Endothelial cell (in vitro differentiated cells): ENCODE results near the gene WBP1L. TPM values are rescaled to one million over a fixed set of nuclear protein-coding genes. Genes with fewer than 3 reads are reported as not detected.

Source experiments
- DNase-seq: peaks from one replicate; pipeline ENCODE4 v3.0.0; 2021; ENCODE audit warnings: low spot score
- H3K27ac Mint-ChIP-seq: one replicate; pipeline ENCODE4 v1.8.0; 2021; ENCODE audit warnings: mixed read lengths, inconsistent platforms; ENCODE audit not compliant: unreplicated experiment
- H3K27me3 Mint-ChIP-seq: one replicate; pipeline ENCODE4 v1.8.0; 2021; ENCODE audit warnings: mild to moderate bottlenecking, moderate library complexity, mixed read lengths, inconsistent platforms; ENCODE audit not compliant: unreplicated experiment
- H3K36me3 Mint-ChIP-seq: one replicate; pipeline ENCODE4 v1.8.0; 2021; ENCODE audit warnings: mild to moderate bottlenecking, low read depth, mixed read lengths, inconsistent platforms; ENCODE audit not compliant: unreplicated experiment
- H3K4me1 Mint-ChIP-seq: one replicate; pipeline ENCODE4 v1.8.0; 2021; ENCODE audit warnings: mild to moderate bottlenecking, mixed read lengths, inconsistent platforms; ENCODE audit not compliant: unreplicated experiment
- H3K4me3 Mint-ChIP-seq: one replicate; pipeline ENCODE4 v1.8.0; 2021; ENCODE audit warnings: mild to moderate bottlenecking, mixed read lengths, inconsistent platforms; ENCODE audit not compliant: unreplicated experiment
- H3K9me3 Mint-ChIP-seq: one replicate; pipeline ENCODE4 v1.8.0; 2021; ENCODE audit warnings: mixed read lengths, inconsistent platforms; ENCODE audit not compliant: unreplicated experiment
- CTCF ChIP-seq: fragments of 200-600 bp; sonication (generic); IDR thresholded peaks from one replicate; pipeline ENCODE4 v1.5.0; 2021; ENCODE audit warnings: antibody characterized with exemption; ENCODE audit not compliant: unreplicated experiment
- total RNA-seq: library from RNA; stranded (reverse); fragmentation: NEBNext Ultra II Directional; extraction: Animal tissue kit (Norgen Biotek cat#: 25700); gene quantifications from one replicate; pipeline ENCODE4 v1.2.1, GENCODE V29; 2021; ENCODE audit not compliant: unreplicated experiment

Gene WBP1L
- total RNA-seq, 1 donor from 2014 or later: 49.4 TPM

- H3K4me3 Mint-ChIP-seq: peak overlapping the region; percentile 100
- H3K27me3 Mint-ChIP-seq: peaks cover 6% of the 10 kb centered on the region
- no peaks in the 10 kb centered on the region for H3K9me3 Mint-ChIP-seq
- DNase-seq: no peak
- H3K27ac Mint-ChIP-seq: peak overlapping the region; percentile 83
- no peak for TF ChIP-seq CTCF
- peaks cover 55% of the 10 kb centered on the region for H3K4me1 Mint-ChIP-seq
- H3K36me3 Mint-ChIP-seq: peaks cover 11% of the 10 kb centered on the region
These were observed 615 bp upstream of the WBP1L start for GRCh38 chr10:102743078-102743587.

DNA sequence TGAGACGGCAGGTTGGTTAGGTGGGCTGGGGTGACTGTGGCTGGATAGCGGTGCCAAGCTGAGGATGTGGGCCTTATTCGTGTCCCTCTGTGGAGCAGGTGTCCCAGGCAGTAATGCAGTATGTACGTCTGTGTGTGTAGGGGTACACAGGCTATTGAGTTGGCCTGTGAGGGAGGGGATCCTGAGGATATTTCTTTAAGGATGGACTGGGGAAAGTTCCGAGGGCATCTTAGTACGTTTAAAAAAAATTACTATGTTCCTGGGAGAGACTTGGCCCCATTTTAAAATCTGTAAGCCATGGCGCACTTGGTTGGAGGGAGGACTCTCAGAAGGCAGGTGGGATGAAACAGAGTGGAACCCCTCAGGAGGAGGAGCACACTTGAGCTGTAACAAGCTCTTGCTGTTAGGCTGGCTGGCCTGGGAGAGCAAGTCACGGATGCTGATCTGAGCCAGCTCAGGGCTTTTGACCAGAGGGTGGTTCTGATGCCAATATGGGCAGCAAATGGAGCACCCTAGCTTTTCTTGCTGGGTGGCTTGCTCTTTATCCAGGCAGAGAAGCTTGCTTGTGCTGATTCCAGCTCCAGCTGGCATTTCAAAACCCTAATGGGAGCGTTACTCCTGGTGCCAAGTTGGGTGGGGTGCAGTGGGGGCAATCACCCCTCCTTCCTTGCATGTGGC lies 765 bp downstream of the WBP1L start:
- Mint-ChIP-seq H3K36me3 (peaks cover 11% of the 10 kb centered on the region), H3K9me3 (no peaks in the 10 kb centered on the region), H3K27ac (peak overlapping the region; percentile 91), H3K4me1 (peaks cover 45% of the 10 kb centered on the region), H3K27me3 (peaks cover 6% of the 10 kb centered on the region), H3K4me3 (peak overlapping the region; percentile 100)
- no peak for DNase-seq
- TF ChIP-seq CTCF: no peak

DNA sequence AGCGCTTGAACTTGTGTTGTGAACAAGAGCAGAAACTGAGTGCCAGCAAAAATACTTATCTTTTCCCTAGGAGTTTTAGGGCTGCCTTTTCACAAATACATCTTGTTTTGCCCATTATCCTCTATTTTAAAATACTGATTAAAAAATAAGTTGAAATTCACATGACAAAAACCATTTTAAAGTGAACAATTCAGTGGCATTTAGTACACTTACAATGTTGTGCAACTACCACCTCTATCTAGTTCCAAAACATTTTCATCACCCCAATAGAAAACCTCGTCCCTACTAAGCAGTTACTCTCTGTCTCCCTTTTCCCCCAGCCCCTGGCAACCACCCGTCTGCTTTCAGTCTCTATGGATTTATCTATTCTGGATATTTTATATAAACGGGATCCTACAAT lies 1.4 kb downstream of the WBP1L start:
- H3K27ac Mint-ChIP-seq: no peak overlapping the region
- peaks cover 6% of the 10 kb centered on the region for H3K27me3 Mint-ChIP-seq
- peaks cover 41% of the 10 kb centered on the region for H3K4me1 Mint-ChIP-seq
- H3K36me3 Mint-ChIP-seq: peaks cover 11% of the 10 kb centered on the region
- H3K9me3 Mint-ChIP-seq: no peaks in the 10 kb centered on the region
- no peak for TF ChIP-seq CTCF
- DNase-seq: no peak
- peak overlapping the region; percentile 100 for H3K4me3 Mint-ChIP-seq

GRCh38 chr10:102752266-102752930 lies 8.7 kb downstream of the WBP1L start:
- H3K27me3 Mint-ChIP-seq: no peaks in the 10 kb centered on the region
- no peak overlapping the region for H3K4me3 Mint-ChIP-seq
- TF ChIP-seq CTCF: no peak
- no peaks in the 10 kb centered on the region for H3K4me1 Mint-ChIP-seq
- no peak overlapping the region for H3K27ac Mint-ChIP-seq
- no peaks in the 10 kb centered on the region for H3K9me3 Mint-ChIP-seq
- no peaks in the 10 kb centered on the region for H3K36me3 Mint-ChIP-seq
- no peak for DNase-seq
